NOMO-1 (cell line): ENCODE data around the gene C1QTNF2.

ENCODE experiments used
- DNase-seq, 2 experiments: peaks; one replicate each; lab custom pipeline; 2025; ENCODE audit not compliant: unreplicated experiment in 2 of 2; lab: John Stamatoyannopoulos, UW

C1QTNF2 gene, protein sequence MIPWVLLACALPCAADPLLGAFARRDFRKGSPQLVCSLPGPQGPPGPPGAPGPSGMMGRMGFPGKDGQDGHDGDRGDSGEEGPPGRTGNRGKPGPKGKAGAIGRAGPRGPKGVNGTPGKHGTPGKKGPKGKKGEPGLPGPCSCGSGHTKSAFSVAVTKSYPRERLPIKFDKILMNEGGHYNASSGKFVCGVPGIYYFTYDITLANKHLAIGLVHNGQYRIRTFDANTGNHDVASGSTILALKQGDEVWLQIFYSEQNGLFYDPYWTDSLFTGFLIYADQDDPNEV

DNA sequence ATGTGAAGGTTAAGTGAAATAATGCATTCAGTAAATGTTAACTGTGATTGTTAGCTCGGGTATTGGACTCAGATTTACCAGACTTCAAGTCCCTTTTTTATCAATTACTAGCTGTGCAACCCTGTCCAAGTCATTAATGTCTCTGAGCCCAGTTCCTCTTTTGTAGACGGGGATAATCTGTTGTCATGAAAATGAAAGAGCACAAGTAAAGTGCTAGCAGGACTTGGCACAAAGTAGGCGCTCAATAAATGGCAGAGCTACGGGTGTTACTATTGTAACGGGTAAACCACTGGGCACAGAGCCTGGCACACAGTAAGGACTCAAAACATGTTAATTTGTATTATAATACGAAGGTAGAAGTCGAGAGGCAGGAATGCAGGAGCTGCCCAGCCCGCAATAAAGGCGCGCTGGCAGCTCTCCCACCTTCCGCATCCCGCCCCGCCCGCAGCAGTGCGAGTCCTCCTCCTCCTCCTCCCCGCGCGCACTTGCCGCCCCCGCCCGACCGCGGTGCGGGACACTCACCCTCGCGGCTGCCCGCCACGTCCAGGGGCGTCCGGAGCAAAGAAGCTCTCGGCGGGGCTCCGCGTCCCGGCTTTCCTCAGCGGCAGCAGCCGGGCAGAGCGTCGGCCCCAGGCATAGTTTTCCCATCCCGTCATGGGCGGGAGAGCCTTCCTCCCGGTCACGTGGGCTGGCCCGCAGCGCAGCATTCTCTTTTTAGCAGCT, at the start of gene C1QTNF2:
C1QTNF2 (minus strand) TSS at position 637 of the 723 bp plus-strand sequence. CDS start 15,615 bp downstream, outside the sequence.
- DNase-seq: peak; percentile 31 to 61

DNA sequence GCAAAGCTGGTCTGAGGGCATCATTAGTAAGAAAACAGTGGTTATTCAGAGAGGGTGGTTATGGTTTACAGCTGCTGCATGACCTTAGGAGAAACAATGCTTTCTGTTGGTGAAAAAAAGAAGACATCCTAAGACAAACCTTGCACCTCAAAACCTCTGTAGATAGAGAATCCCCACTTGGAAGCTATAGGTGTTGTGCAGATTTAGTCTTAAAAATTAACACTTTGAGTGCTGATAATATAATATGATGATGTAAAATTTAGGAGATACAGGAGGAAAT, 49.8 kb upstream of the C1QTNF2 start:
- DNase-seq: no peak

DNA sequence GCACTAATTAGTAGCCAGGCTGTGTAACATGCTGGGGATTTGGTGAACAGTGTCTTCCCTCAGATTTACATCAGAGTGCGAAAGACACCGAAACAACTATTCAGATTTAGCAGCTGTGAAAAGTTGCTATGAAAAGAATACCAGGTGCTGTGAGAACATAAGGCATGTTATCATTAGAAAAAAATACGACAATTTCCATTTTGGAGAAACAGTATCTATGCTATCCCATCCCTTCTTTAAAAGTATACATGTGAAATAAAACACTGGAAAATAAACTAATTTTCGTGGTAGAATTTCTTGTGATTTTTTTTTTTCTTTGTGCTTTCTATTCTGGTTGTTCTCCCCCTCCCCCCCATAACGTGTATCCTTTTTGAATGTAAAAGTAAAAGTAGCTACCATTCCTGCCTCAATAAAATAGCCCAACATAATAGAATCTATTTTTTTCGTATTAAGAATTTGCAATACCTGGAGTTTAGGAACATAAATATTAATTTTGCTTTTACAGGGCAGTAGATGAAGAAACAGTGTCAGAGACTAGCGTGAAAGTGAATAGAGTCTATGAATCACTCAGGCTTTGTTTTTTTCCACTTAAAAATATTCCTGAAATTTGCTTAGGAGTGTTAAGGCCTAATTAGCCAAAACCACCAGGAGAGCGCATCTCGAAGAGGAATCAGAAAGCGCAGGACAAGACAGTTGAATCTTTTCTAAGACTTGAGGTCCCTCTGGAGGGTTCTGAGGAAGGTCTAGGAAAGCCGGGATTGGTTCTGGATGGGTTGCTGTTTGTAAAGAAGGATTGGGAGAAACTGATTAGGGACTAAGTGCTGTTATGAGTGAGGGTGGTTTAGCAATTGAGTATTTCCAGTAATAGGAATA, 49.3 kb upstream of the C1QTNF2 start:
- DNase-seq: no peak

DNA sequence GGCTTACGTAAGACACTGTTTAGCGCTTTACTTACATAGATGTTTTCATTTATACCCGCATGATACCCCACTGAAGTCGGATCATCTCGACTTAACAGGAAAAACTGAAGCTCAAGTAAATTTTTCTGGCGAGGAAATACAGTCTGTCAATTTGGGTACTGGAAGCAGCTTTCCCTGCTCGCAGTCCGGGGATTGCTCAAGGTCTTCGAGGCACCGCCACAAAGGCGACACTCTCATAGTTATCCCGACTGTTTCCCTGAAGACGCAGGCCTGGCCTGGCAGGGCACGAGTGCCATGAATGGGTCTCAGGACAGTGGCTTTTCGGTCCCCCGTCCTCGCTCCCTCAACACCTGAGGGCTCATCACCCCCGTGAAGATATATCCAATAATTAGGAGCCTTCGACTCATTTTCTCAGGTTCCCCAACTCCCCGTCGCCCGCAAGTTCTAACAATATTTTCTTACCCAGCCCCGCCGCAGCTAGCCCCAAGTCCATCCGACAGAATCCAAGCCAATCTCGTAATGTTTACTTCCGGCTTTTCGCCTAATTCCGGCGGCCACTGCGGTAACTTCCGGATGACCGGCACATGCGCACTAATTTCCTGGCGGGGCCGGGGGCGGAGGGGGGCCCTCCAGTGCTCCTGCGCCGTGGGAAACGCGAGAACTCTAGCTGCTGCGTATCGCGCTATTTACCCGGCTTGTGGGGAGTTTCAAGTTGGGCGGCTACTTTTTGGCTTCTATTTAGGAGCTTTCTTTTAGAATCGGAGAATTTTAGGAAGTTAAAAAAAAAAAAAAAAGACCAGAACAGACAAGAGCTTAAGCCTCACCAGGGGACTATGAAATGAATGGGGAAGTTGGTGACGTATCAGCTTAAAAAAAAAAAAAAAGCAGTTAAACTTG, 48.4 kb upstream of the C1QTNF2 start, which contains the start of gene SLU7:
SLU7 (minus strand) TSS at position 521 of the 897 bp plus-strand sequence. CDS start 3,787 bp downstream, outside the sequence.
- DNase-seq: peak; percentile 92 to 95

DNA sequence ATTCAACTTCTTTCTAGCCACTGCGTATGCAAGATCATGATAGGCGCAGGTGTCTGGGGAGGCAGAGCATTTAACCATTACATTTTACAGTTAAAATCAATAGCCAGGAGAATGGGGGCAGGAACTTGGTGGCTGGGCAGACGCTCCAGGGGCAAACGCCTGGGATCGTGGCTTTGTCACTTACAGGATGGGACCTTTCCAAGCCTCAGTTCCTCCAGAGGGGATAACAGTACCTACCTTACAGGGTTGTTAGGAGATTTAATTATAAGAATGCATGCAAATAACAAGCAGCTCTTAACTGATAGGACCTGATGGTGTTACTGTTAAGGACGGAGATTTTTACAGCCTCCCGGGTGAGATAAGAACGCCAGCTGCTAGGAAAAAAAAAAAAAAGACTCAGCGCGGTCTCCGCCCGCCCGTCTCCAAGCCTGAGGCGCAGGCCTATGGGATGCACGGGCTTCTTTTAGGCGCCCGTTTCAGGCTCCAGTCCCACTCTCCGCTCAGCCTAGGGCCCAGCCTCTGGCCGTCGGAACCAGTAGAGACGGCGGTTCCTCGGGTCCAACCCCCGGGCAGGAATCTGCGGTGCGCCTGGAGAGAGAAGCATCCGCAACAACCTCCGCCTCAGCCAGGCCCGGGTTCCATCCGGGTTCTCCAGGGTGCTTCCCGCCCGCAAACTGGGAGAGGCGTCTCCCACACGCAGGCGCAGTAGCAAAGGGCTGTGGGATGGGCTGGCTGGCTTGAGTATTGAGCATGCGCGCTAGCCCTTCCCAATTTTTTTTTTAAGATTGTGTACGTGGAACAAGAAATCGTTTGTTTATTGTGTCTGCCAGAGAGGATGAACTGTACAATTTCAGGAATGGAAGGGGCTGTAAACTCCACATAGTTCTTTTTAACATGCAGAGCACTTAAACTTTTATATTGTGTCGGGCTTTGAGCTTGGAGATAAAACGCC, 29.3 kb upstream of the C1QTNF2 start, which contains the start of gene FAM200C:
FAM200C (minus strand) TSS at position 653 of the 952 bp plus-strand sequence. CDS start 4,564 bp downstream, outside the sequence.
- peak; percentile 78 to 83 for DNase-seq

DNA sequence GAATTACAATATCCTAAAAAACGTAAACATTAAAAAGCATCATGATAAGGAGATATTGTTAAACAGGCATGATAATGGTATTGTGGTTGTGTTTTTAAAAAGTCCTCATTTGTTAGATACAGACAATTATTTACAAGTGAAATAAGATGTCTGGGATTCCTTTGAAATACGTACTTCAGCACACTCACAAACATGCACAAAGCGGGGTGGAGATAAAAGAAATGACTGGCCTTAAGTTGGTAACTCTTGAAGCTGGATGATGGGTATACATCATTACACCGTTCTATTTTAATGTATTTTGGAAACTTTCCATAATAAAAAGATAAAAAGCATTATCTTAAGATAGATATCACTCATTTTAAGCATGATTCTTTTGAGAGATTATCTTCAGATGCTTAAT, 28.4 kb upstream of the C1QTNF2 start:
- no peak for DNase-seq

DNA sequence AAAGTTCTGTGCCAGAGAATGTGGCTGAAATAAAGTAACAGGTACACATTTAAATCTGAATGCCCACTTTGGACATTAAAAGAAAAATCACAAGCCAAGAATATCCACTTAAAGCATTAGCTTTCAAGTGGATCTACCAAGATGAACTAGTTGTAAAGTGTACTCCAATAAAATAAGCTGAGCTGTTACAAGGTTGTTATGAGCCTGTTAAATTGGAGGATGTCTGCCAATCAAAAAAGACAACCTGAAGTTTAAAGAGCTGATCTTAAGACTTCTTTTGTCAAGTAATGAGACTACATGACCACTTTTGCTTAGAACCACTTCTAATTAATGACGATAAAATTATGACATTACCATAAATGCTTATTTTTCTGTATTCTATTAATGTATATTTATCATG, 27.1 kb upstream of the C1QTNF2 start:
- no peak for DNase-seq

DNA sequence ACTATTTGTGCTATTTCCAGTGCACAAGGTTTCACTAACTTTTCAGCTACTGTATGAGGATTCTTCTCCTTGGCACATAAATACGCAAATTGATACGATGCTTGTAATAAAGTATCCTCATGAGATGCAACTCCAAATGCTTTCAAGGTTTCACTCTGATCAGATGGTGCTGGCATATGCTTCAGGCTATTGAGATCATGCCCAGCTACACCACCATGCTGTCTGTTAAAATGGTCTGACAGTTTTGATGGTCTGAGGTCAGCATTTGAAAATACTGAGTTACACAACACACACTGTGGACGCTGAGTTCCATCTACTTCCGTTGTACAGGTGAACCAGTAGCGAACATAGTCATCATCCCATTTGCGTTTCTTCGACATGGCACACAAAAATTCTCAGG, 24.7 kb upstream of the C1QTNF2 start:
- no peak for DNase-seq

DNA sequence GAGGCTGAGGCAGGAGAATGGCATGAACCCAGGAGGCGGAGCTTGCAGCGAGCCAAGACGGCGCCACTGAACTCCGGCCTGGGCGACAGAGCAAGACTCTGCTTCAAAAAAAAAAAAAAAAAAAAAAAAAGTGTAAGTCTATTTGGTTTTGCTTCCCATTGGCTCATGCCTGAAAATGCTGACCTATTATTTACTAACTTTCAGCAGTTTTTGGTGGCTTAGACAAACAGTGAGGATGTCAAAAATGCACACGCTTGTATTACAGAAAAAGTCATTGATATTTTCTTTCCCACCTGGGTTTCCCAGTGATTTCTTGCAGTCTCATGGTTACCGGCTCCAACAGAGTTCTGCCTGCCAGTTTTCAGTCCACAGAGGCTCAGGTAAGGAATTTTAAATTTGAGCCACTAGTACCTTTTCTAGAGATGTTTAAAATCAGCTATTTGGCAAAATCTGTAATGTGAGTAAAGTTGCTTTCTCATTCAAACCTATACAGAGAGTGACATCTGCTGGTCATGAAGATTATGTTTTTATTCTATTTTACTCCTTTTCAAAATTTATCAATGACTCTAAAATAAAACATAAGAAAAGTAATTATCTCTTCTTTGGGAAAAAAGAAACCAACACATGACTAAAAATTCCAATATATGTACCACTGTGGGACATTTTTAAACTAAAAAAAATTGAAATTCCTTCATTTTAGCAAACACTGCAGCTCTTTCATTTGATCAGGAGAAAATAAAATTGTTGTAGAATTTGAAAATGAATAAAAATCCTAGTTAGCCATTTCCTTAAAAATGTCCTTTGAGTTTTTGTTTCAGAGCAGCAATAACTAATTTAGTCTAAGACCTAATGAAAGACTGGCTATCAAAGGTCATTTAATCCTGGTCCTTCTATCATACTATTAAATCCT, 20.6 kb upstream of the C1QTNF2 start:
- DNase-seq: peak in 1 of 2 experiments; percentile 35

DNA sequence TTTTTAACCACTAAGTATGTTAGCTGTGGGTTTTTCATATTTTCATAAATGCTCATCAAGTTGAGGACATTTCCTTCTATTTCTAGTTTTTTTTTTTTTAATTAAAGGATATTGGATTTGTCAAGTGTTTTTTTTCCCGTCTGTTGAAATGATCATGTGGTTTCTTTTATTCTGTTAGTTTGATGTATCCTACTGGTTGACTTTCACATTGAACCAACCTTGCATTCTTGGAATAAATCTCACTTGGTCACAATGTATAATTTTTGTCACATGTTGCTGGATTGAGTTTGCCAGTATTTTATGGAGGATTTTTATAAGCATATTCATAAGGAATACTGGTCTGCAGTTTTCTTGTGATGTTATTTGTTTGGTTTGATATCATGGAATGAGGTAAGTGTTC, 17.0 kb upstream of the C1QTNF2 start:
- no peak for DNase-seq

DNA sequence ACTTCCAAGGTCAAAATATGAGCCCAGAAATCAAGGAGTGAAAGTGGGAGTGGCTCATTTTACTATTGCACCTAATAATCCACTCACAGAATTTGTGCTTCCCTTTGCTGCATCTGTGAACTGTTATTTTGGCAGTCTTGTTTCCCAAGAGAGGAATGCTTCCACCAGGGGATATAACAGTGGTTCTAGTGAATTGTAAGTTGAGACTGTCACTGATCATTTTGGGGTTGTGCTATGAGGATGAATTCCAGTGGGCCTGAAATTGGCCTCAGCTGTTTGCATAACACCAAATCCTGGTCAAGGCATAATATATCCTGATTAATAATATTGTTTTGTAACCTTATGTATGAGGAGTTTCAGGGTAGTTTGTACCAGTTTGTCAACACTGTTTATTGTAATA, 15.1 kb upstream of the C1QTNF2 start:
- DNase-seq: no peak

DNA sequence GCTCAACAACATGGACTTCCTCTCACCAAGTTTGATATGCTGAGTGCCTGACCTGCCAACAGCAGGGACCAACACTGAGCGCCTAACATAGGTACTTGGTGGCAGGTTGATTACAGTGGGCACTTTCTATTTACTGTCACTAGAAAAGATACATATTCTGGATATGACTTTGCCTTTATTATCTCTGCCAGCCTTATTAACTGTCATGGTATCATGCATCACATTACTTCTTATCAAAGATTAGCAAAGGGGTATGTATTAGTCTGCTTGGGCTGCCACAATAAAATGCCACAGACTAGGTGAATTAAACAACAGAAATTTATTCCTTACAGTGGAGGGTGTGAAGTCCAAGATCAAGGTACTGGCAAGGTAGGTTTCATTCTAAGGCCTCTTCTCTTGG, 14.3 kb upstream of the C1QTNF2 start:
- DNase-seq: no peak

DNA sequence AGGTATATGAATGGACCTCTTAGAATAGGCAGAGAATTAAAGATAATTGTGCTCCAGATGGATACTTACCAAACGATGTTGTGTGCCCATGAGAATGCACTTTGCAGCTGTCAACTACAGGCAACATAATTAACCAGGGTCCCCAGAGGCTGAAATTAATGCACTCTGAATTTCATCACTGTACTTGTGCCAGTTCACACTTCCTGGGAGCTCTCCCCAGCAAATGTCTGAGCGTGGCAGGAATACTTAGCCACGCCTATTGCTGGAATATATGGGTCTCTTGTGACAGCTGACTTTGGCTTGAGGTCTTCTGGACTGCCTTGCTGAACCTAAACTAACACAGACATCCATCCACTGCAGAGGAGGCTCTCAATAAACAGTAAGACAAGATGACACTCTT, 11.9 kb upstream of the C1QTNF2 start:
- DNase-seq: no peak

DNA sequence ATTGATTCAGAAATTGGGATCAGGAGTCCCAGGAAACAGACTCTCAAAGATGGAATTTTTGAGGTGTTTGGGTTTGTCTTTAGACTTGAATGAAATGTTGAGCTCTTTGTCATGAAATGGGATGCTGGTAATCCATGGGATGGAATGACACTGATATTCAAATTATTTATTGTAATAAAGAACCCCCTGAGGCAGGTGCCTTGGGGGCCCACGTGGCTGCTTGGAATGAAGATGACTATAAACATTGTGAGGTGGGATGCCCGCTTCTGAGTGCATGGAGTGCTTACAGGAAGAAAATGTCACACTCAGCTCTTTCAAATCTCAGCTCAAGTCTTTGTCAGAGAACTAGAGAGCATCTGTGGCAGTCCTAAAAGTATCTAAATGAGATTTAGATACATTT, 9.6 kb upstream of the C1QTNF2 start:
- no peak for DNase-seq

DNA sequence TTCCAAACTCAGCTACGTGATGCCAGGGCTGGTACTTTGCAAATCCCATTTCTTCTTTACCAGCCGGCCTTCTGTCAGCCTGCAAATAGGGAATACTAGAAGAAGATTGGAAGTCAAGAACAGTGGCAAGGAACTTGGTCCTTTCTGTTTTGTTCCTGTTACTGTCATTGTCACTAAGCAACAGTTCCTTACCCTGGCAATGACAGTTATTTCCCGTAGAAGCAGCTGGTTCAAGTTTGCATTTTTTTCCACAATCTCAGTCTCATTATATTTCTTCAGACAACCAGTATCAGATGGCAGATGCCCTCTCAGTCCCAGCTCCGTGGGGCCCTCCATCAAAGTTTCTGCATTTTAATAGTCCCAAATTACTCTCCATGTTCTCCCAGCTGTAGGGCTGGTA, 9.1 kb upstream of the C1QTNF2 start:
- DNase-seq: no peak

DNA sequence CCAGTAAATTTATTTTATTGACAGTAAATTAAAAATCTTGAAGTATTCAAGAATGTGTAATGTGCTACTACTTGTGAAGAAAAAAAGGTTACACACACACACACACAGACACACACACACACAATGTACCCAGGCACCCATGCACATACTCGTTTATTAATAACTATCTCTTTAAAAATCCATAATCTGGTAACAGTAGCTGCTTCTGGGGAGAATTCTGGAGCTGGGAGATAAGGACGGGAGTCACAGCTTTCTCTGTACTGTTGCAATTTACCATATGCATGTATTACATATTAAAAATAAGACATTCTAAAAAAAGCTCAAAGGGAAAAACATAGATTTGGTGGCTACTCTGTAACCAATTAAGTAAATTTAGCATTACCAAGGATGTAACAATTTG, 7.9 kb upstream of the C1QTNF2 start:
- DNase-seq: no peak

DNA sequence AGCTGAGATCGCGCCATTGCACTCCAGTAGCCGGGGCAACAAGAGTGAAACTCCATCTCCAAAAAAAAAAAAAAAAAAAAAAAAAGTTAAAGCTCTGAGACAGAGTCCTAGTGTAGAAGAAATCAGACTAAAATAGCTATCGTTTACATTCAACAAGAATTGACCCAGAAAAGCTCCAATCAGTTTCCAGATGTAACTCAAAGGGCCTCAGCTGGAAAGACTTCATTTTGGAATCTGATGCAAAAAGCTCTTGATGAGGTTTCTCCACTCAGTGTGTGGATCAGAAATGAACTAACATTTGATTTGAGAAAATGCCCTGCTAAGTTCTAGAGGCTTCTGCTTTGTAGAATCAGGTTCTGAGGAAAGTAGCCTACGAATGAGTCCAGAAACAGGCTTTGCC, 7.2 kb upstream of the C1QTNF2 start:
- no peak for DNase-seq

DNA sequence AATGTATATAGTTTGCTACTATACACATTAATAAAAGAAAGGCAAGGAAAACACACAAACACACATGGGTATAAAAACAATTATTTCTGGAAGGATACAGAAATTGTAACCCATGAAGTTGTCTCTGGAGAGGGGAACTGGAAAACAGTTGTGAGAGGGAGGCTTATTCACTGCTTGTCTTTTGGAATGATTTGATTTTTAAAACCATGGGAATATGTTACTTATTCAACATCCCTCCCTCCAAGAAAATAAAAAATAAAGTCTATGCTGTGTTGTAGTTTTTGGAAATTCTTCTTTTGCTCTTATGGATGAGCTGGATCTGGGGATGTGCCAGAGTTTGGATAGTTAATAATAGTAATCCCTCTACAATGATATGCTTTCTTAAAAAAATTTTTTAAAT, 6.0 kb upstream of the C1QTNF2 start:
- DNase-seq: no peak
